ENCODE results near the gene DES.

DES gene

DNA sequence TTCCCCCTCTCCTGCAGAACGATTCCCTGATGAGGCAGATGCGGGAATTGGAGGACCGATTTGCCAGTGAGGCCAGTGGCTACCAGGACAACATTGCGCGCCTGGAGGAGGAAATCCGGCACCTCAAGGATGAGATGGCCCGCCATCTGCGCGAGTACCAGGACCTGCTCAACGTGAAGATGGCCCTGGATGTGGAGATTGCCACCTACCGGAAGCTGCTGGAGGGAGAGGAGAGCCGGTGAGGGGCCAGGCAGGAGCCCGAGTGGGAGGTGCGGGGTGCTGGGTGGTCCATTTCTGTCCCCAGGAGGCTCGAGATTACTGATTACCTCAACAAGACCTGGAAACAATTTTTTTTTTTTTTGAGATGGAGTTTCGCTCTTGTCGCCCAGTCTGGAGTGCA, 3.1 kb downstream of the DES start:
- peaks cover 36% of the 10 kb centered on the region for H3K27me3 Mint-ChIP-seq
- ATAC-seq = no peak
- no peaks in the 10 kb centered on the region for H3K9me3 Mint-ChIP-seq
- no peaks in the 10 kb centered on the region for H3K36me3 Mint-ChIP-seq (ENCODE audit: low read depth)
- no peak overlapping the region for H3K27ac Mint-ChIP-seq
- H3K4me3 Mint-ChIP-seq = no peak overlapping the region
- H3K4me1 Mint-ChIP-seq = no peaks in the 10 kb centered on the region
- no peak for DNase-seq

GRCh38 chr2:219422952-219423534, 4.9 kb downstream of the DES start:
- H3K27ac Mint-ChIP-seq = no peak overlapping the region
- peaks cover 32% of the 10 kb centered on the region for H3K27me3 Mint-ChIP-seq
- DNase-seq (no peak), ATAC-seq (no peak)
- H3K36me3 Mint-ChIP-seq (ENCODE audit: low read depth) = no peaks in the 10 kb centered on the region
- no peaks in the 10 kb centered on the region for H3K9me3 Mint-ChIP-seq
- no peak overlapping the region for H3K4me3 Mint-ChIP-seq
- no peaks in the 10 kb centered on the region for H3K4me1 Mint-ChIP-seq

- DNase-seq (no peak), ATAC-seq (no peak)
- Mint-ChIP-seq H3K27me3 (peaks cover 30% of the 10 kb centered on the region), H3K4me3 (no peak overlapping the region), H3K4me1 (no peaks in the 10 kb centered on the region), H3K9me3 (no peaks in the 10 kb centered on the region), H3K36me3 (ENCODE audit: low read depth) (no peaks in the 10 kb centered on the region), H3K27ac (no peak overlapping the region)
These were observed 5.6 kb downstream of the DES start for GRCh38 chr2:219423652-219424377.

DNA sequence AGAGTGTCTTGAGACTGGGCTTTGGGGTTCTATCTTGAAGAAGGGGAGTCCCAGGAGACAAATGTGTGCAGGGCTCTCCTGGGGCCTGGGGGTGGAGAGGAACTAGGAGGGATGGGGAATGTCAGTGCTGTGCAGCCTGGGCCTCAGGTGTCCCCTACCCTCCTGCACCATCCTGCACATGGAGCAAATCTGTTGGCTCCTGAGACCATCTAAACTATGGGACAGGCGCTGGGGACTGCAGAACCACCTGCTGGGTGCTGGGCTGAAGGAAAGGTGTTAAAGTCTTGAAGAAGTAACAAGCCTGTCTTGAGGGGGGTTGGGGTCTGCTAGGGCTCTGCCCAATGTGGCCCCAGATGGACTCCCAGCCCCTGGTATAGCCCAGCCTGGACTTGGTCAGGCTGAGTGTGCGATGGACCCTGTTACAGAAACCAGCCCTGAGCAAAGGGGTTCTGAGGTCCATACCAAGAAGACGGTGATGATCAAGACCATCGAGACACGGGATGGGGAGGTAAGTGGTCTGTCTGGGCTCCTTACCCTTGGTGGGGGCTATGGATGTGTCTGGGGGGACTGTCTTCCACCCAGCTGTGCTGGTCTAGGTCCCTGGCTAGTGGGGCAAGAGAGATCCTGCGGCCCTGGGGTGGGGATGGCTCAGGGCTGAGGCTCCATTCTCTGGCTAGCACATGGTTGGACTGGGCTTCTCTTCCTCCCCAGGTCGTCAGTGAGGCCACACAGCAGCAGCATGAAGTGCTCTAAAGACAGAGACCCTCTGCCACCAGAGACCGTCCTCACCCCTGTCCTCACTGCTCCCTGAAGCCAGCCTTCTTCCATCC, 7.3 kb downstream of the DES start:
- no peaks in the 10 kb centered on the region for H3K4me1 Mint-ChIP-seq
- H3K27me3 Mint-ChIP-seq = peaks cover 16% of the 10 kb centered on the region
- H3K36me3 Mint-ChIP-seq (ENCODE audit: low read depth) = no peaks in the 10 kb centered on the region
- H3K4me3 Mint-ChIP-seq = no peak overlapping the region
- DNase-seq (no peak), ATAC-seq (peak; percentile 17)
- no peak overlapping the region for H3K27ac Mint-ChIP-seq
- H3K9me3 Mint-ChIP-seq = no peaks in the 10 kb centered on the region

- Mint-ChIP-seq H3K4me3 (no peak overlapping the region), H3K9me3 (no peaks in the 10 kb centered on the region), H3K36me3 (ENCODE audit: low read depth) (no peaks in the 10 kb centered on the region), H3K27ac (no peak overlapping the region), H3K4me1 (no peaks in the 10 kb centered on the region), H3K27me3 (peaks cover 16% of the 10 kb centered on the region)
- DNase-seq (no peak), ATAC-seq (no peak)
These were observed 7.9 kb downstream of the DES start for GRCh38 chr2:219426068-219426443.

GRCh38 chr2:219426534-219427136, 8.5 kb downstream of the DES start:
- no peak overlapping the region for H3K27ac Mint-ChIP-seq

GRCh38 chr2:219428469-219428868, 10.3 kb downstream of the DES start:
- Mint-ChIP-seq H3K27me3 (peaks cover 11% of the 10 kb centered on the region), H3K9me3 (no peaks in the 10 kb centered on the region), H3K4me3 (no peak overlapping the region), H3K4me1 (no peaks in the 10 kb centered on the region), H3K36me3 (ENCODE audit: low read depth) (no peaks in the 10 kb centered on the region), H3K27ac (no peak overlapping the region)
- ATAC-seq = no peak
- no peak for DNase-seq

More at GRCh38 chr2:219426534-219427136, 8.5 kb downstream of the DES start:
- Mint-ChIP-seq H3K9me3 (no peaks in the 10 kb centered on the region), H3K4me3 (no peak overlapping the region), H3K4me1 (no peaks in the 10 kb centered on the region), H3K27me3 (peaks cover 18% of the 10 kb centered on the region), H3K36me3 (ENCODE audit: low read depth) (no peaks in the 10 kb centered on the region)
- ATAC-seq (no peak), DNase-seq (no peak)

DNA sequence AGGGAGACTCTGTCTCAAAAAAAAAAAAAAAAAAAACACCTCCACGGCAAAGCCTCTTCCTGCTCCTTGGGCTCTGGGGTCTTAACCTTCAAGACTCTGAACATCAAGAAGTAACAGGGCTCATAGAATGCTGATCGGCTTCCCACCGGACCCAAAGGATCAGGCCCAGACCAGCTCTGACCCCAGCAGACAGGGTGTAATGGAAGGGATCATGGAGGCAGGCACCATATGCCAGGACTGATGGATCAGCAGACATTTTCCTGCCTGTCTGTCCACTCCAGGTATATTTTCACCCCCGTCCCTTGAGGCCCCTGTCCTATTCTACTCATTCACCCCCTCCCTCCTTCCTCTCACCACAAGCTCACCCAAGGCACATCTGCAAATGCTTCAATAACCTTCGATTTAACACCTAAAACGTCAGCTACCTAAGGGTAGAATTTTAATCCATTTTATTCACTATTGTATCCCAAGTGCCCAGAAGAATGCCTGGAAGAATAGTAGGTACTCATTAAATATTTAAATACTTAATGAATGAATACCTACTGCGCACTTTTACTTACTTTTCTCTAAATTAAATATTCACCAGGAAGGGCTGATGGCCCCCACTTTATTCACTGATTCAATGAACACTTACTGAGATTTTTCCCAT, 11.9 kb downstream of the DES start:
- H3K4me3 Mint-ChIP-seq = no peak overlapping the region
- no peaks in the 10 kb centered on the region for H3K4me1 Mint-ChIP-seq
- H3K36me3 Mint-ChIP-seq (ENCODE audit: low read depth) = no peaks in the 10 kb centered on the region
- H3K9me3 Mint-ChIP-seq = no peaks in the 10 kb centered on the region
- no peak overlapping the region for H3K27ac Mint-ChIP-seq
- DNase-seq (no peak), ATAC-seq (no peak)
- H3K27me3 Mint-ChIP-seq = peaks cover 16% of the 10 kb centered on the region

GRCh38 chr2:219430633-219431615, 12.7 kb downstream of the DES start:
- ATAC-seq (no peak), DNase-seq (no peak)
- Mint-ChIP-seq H3K27me3 (peaks cover 23% of the 10 kb centered on the region), H3K4me3 (no peak overlapping the region), H3K9me3 (no peaks in the 10 kb centered on the region), H3K36me3 (ENCODE audit: low read depth) (no peaks in the 10 kb centered on the region), H3K4me1 (no peaks in the 10 kb centered on the region), H3K27ac (no peak overlapping the region)

DNA sequence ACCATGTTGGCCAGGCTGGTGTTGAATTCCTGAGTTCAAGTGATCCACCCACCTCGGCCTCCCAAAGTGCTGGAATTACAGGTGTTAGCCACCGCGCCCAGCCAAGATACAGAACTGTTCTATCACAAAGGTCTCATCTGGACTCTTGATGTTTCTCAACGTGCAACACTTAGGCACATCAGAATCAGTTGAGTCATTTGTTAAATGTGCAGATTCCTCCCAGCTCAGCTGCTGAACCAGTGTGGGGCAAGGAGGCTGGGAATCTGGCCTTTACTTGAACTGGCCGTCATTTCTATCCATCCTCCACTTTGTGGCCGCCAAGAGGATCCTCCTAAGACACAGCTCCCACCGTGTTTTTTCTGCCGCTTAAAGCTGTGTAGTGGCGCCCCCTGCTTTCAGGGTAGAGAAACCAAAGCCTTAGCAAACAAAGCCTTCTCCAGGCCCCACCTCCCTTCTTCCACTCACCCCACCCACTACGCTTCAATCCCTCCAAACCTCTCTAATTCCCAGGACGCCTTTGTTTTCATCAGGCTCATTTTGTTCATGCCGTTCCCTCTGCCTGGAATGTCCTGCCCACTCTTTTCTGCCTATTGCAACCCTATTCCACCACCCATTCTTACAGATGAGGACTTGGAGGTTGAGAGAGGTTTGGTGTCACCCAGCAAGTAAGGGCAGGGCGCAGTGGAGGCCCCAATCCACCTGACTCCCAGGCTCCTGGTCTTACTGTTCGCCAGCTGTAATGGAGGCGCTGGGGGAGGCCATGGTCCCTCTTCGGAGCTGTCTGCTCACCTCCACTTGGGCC, 15.7 kb downstream of the DES start:
- H3K4me1 Mint-ChIP-seq = no peaks in the 10 kb centered on the region
- DNase-seq (peak; percentile 54), ATAC-seq (no peak)
- no peaks in the 10 kb centered on the region for H3K9me3 Mint-ChIP-seq
- no peak overlapping the region for H3K27ac Mint-ChIP-seq
- no peak overlapping the region for H3K4me3 Mint-ChIP-seq
- peaks cover 21% of the 10 kb centered on the region for H3K27me3 Mint-ChIP-seq
- no peaks in the 10 kb centered on the region for H3K36me3 Mint-ChIP-seq (ENCODE audit: low read depth)

DNA sequence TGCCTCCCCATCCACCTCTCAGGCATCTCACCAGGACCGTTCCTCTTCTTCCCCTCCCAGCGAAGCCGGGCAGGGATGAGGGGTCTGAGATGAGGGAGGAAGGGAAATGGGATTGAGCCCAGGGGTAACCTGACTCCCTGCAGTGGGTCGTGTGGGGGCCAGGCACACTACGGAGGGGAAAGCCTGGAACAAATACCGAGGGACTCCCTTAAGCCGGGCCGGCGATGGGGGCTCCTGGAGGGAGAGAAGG, 16.2 kb downstream of the DES start:
- no peak overlapping the region for H3K4me3 Mint-ChIP-seq
- H3K36me3 Mint-ChIP-seq (ENCODE audit: low read depth) = no peaks in the 10 kb centered on the region
- H3K27me3 Mint-ChIP-seq = peaks cover 21% of the 10 kb centered on the region
- H3K4me1 Mint-ChIP-seq = no peaks in the 10 kb centered on the region
- no peaks in the 10 kb centered on the region for H3K9me3 Mint-ChIP-seq
- ATAC-seq (no peak), DNase-seq (no peak)
- H3K27ac Mint-ChIP-seq = no peak overlapping the region

- DNase-seq (no peak), ATAC-seq (no peak)
- no peak within 1 kb of the TSS for H3K4me3 Mint-ChIP-seq
- no peaks in the 10 kb centered on the region for H3K4me1 Mint-ChIP-seq
- H3K36me3 Mint-ChIP-seq (ENCODE audit: low read depth) = no peaks in the 10 kb centered on the region
- no peak within 1 kb of the TSS for H3K27ac Mint-ChIP-seq
- H3K9me3 Mint-ChIP-seq = no peaks in the 10 kb centered on the region
- H3K27me3 Mint-ChIP-seq = peaks cover 21% of the 10 kb centered on the region
These were observed 16.7 kb downstream of the DES start, which contains the start of gene SPEG for GRCh38 chr2:219434718-219435525. SPEG (plus strand) TSS chr2:219434843; CDS start chr2:219434978, 135 bp downstream.

Measured in activated naive CD8-positive, alpha-beta T cell treated with anti-CD3 and anti-CD28 coated beads, Interleukin-2, amount 50 U/mL, for 24 hours (primary cell).